ENCODE data around the gene LEP.

DNA sequence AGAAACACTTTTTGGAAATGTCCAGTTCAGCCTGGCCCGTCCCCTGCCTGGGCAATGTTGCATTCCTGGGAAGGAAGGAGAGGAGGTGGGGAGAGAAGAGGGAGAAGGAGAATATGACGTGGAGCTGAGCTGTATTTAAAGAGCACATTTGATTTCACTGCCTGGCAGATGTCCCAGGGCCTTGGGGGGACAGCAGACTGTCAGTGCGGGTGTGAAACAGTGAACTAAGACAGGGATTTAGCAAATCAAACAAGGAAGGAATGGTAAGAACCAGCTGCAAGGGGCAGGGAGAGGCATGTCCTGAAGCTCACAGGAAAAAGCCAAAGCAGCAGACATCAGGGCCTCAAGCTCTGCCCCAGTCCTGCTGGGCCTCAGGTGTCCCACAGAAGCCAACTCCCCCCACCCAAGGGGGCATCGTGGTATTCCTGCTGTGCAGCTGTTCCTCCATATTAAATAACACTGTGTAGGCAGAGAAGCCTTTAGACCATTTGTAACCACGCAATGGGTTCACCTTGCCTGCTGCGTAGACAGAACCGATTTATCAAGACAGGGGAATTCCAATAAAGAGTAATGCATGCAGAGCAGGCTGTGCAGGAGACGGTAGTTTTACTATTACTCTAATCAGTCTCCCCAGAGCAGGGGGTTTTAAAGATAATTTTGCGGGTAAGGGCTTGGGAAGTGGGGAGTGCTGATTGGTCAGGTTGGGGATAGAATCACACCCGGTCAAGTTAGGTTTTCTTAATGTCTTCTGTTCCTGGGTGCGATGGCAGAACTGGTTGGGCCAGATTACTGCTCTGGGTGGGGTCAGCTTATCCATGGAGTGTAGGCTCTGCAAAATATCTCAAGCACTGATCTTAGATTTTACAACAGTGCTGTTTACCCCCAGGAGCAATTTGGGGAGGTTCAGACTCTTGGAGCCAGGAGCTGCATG lies 18.3 kb downstream of the LEP start:
- TF ChIP-seq, protein P1, sequence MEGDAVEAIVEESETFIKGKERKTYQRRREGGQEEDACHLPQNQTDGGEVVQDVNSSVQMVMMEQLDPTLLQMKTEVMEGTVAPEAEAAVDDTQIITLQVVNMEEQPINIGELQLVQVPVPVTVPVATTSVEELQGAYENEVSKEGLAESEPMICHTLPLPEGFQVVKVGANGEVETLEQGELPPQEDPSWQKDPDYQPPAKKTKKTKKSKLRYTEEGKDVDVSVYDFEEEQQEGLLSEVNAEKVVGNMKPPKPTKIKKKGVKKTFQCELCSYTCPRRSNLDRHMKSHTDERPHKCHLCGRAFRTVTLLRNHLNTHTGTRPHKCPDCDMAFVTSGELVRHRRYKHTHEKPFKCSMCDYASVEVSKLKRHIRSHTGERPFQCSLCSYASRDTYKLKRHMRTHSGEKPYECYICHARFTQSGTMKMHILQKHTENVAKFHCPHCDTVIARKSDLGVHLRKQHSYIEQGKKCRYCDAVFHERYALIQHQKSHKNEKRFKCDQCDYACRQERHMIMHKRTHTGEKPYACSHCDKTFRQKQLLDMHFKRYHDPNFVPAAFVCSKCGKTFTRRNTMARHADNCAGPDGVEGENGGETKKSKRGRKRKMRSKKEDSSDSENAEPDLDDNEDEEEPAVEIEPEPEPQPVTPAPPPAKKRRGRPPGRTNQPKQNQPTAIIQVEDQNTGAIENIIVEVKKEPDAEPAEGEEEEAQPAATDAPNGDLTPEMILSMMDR (IDR thresholded peaks at IDR 0.05): no peak
- no peak for TF ChIP-seq POLR2A (IDR thresholded peaks at IDR 0.05)

Data from Peyer's patch (tissue), 4 donors.